Kidney (tissue), 14 donors: ENCODE measurements around the gene CIAO3. TPM values are rescaled to one million over a fixed set of nuclear protein-coding genes. Genes with fewer than 3 reads are reported as not detected.

Source experiments
- DNase-seq, 5 donors: peaks; one replicate each; pipeline ENCODE4 v3.0.0-alpha.2; 2013 to 2020
- FAIRE-seq: peaks from 2 replicates; lab custom pipeline; 2012; peaks lifted over from hg19 to GRCh38; lab: Jason Lieb, UNC
- H3K27ac ChIP-seq, 2 donors: one replicate each; pipeline ENCODE4 v1.7.0; 2013; ENCODE audit warnings: low read depth in 2 of 2, low read length in 2 of 2, inconsistent platforms in 1 of 2
- H3K27me3 ChIP-seq: one replicate; pipeline ENCODE4 v1.7.1; 2013; ENCODE audit warnings: low read length, inconsistent platforms; ENCODE audit not compliant: control insufficient read depth, insufficient read depth
- H3K36me3 ChIP-seq, 3 donors: one replicate each; pipeline versions ENCODE4 v1.7.0 to v1.7.1; 2013; ENCODE audit warnings: low read length in 3 of 3, control low read depth in 1 of 3, inconsistent platforms in 1 of 3; ENCODE audit not compliant: insufficient read depth in 3 of 3, control insufficient read depth in 2 of 3
- H3K4me1 ChIP-seq, 3 donors: one replicate each; pipeline versions ENCODE4 v1.7.0 to v1.7.1; 2013; ENCODE audit warnings: low read length in 3 of 3, inconsistent platforms in 1 of 3, low read depth in 1 of 3; ENCODE audit not compliant: control insufficient read depth in 2 of 3, insufficient read depth in 2 of 3
- H3K4me3 ChIP-seq, 3 donors: one replicate each; pipeline versions ENCODE4 v1.7.0 to v1.8.1; 2013; ENCODE audit warnings: low read length in 3 of 3, control low read depth in 1 of 3, inconsistent platforms in 1 of 3
- H3K9ac ChIP-seq, 3 donors: one replicate each; pipeline versions ENCODE4 v1.7.0 to v1.7.1; 2013; ENCODE audit warnings: low read length in 3 of 3, control low read depth in 1 of 3, inconsistent platforms in 1 of 3
- H3K9me3 ChIP-seq, 3 donors: one replicate each; pipeline versions ENCODE4 v1.7.0 to v1.7.1; 2013; ENCODE audit warnings: low read length in 3 of 3, control low read depth in 1 of 3, inconsistent platforms in 1 of 3; ENCODE audit not compliant: control insufficient read depth in 2 of 3, insufficient read depth in 1 of 3
- CTCF ChIP-seq: IDR thresholded peaks from 3 replicates; pipeline ENCODE4 v1.5.1; 2012; ENCODE audit warnings: mild to moderate bottlenecking, moderate library complexity, borderline replicate concordance; ENCODE audit not compliant: insufficient read depth; ENCODE audit errors: extremely low read depth
- intact Hi-C: fragments of 100-400 bp; cut with DNase I; formaldehyde crosslinking; loops from one replicate; pipeline ENCODE4 v1.11.1; 2022
- polyA plus RNA-seq: library from polyadenylated mRNA; stranded (reverse); fragments of 350-450 nt; fragmentation: Illumina TruSeq; extraction: RNeasy Lipid Tissue Mini Kit (QIAGEN cat#74804); gene quantifications from one replicate; pipeline ENCODE4 v1.2.3, GENCODE V29; 2014; ENCODE audit warnings: low read depth, low replicate concordance; ENCODE audit not compliant: insufficient read depth
- total RNA-seq: library from RNA; stranded (reverse); fragmentation: NEBNext Ultra II Directional; extraction: Animal tissue kit (Norgen Biotek cat#: 25700); gene quantifications from one replicate; pipeline ENCODE4 v1.2.1, GENCODE V29; 2021
- donor health status: control.
- donor health status: control.
- donor health status: control.
- donor health status: control.
- donor health status: control.
- donor health status: DM: yes; HTN: yes; CAD: no.
- donor health status: Normal renal cell carcinoma (clear cell type).

CIAO3 gene
- total and polyA plus RNA-seq, 2 donors from 2014 or later: 36.8 to 37.7 TPM

GRCh38 chr16:788399-789126 is 47.8 kb upstream of the CIAO3 start, which contains the start of gene CHTF18:
Gene CHTF18, plus strand, starts transcription at chr16:788620. Its CDS starts 65 bp downstream, at chr16:788685.
- peaks cover 0 to 15% (median 0%) of the 10 kb centered on the region in 3 donors for H3K4me1 ChIP-seq
- peak within 1 kb of the TSS; percentile 61 to 87 (median 81) for H3K4me3 ChIP-seq
- H3K9me3 ChIP-seq: no peaks in the 10 kb centered on the region
- H3K27me3 ChIP-seq: no peaks in the 10 kb centered on the region
- intact Hi-C loops: no loop called here
- TF ChIP-seq CTCF: no peak
- H3K36me3 ChIP-seq: no peaks in the 10 kb centered on the region
- peak within 1 kb of the TSS; percentile 39 to 89 (median 82) for H3K9ac ChIP-seq
- peak; percentile 95 to 97 (median 97) for DNase-seq
- no peak within 1 kb of the TSS for H3K27ac ChIP-seq
- no peak for FAIRE-seq

- intact Hi-C loops: no loop called here
- no peak for TF ChIP-seq CTCF
These were observed 47.2 kb upstream of the CIAO3 start, which contains the start of gene RPUSD1 for GRCh38 chr16:787978-788398. Gene RPUSD1, minus strand, starts transcription at chr16:788381. Its CDS starts 644 bp downstream, at chr16:787737.

GRCh38 chr16:787321-787966 is 46.6 kb upstream of the CIAO3 start:
- no peak overlapping the region for H3K27ac ChIP-seq
- no peaks in the 10 kb centered on the region for H3K36me3 ChIP-seq
- intact Hi-C loops: no loop called here
- no peaks in the 10 kb centered on the region for H3K27me3 ChIP-seq
- peak overlapping the region; percentile 61 to 87 (median 81) for H3K4me3 ChIP-seq
- H3K9ac ChIP-seq: peak overlapping the region; percentile 39 to 89 (median 82)
- no peaks in the 10 kb centered on the region for H3K9me3 ChIP-seq
- H3K4me1 ChIP-seq: peaks cover 0 to 15% (median 0%) of the 10 kb centered on the region in 3 donors
- DNase-seq (no peak), FAIRE-seq (no peak)
- no peak for TF ChIP-seq CTCF

More at GRCh38 chr16:787978-788398, 47.2 kb upstream of the CIAO3 start, which contains the start of gene RPUSD1:
- no peaks in the 10 kb centered on the region for H3K36me3 ChIP-seq
- peak within 1 kb of the TSS; percentile 61 to 87 (median 81) for H3K4me3 ChIP-seq
- FAIRE-seq (no peak), DNase-seq (peak in 1 of 5 donors; percentile 34)
- no peaks in the 10 kb centered on the region for H3K27me3 ChIP-seq
- peaks cover 0 to 15% (median 0%) of the 10 kb centered on the region in 3 donors for H3K4me1 ChIP-seq
- H3K9me3 ChIP-seq: no peaks in the 10 kb centered on the region
- no peak within 1 kb of the TSS for H3K27ac ChIP-seq
- H3K9ac ChIP-seq: peak within 1 kb of the TSS; percentile 39 to 89 (median 82)
